ENCODE results near the gene ANXA6.

The ANXA6 gene

DNA sequence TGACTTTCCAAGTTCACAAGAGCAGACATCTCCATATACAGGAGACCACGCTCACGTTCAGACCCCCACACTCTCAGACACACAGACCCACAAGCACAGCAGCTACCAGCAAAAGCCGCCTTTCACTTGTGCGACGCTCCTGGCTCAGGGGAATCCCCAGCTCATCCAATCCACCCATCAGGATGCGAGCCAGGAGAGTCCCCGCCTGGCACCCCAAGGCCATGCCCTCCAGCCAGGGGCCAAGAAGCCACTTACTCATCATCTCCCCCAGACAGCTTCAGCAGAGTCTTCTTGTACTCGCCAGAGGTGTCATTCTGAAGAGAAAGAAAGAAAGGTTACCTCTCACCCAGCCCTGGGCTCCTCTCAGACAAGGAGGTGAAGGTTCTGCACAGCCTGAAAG is 29.7 kb downstream of the ANXA6 start:
- no peak for DNase-seq
- ATAC-seq, result no peak

DNA sequence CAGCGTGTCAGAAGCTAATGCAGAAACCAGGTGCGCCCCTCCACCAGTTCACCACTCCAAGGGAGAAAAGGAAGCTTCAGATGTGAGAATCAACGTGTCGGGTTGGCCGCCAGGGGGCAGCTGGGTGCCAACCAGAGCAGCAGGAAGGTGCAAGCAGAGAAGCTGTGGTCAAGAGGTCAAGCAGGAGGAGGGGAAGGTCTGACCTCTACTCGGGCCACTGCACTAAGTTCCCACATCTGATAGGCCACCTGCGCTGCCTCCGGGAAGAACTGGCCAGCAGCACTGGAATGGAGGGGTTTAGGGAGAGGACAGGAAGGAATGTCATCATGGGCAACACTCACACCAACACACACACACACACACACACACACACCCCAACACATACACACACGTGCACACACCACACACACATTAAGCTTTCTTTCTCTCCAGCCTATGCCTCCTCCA is 31.4 kb downstream of the ANXA6 start:
- DNase-seq, result peak; percentile 74

DNA sequence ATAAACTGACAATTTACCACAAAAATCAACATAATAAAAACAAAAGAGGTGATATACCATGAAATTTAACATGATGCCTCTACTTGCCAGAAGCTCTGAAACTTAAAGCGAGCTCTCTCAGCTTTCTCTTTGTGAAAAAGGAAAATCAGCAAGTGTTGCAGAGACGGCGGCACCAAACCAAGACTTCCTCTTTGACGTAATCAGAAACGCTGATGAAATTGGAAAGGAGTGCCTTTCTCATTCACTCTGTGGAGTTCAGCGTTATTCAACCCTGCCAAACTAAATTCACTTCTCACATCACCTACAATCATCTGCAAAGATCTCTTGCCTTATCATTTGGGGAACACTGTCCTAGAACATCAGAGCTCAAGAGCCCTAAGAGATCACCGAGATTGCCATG is 32.2 kb downstream of the ANXA6 start:
- ATAC-seq (peak; percentile 12), DNase-seq (no peak)

More for the DNA sequence above, 31.4 kb downstream of the ANXA6 start:
- peak; percentile 15 for ATAC-seq

DNA sequence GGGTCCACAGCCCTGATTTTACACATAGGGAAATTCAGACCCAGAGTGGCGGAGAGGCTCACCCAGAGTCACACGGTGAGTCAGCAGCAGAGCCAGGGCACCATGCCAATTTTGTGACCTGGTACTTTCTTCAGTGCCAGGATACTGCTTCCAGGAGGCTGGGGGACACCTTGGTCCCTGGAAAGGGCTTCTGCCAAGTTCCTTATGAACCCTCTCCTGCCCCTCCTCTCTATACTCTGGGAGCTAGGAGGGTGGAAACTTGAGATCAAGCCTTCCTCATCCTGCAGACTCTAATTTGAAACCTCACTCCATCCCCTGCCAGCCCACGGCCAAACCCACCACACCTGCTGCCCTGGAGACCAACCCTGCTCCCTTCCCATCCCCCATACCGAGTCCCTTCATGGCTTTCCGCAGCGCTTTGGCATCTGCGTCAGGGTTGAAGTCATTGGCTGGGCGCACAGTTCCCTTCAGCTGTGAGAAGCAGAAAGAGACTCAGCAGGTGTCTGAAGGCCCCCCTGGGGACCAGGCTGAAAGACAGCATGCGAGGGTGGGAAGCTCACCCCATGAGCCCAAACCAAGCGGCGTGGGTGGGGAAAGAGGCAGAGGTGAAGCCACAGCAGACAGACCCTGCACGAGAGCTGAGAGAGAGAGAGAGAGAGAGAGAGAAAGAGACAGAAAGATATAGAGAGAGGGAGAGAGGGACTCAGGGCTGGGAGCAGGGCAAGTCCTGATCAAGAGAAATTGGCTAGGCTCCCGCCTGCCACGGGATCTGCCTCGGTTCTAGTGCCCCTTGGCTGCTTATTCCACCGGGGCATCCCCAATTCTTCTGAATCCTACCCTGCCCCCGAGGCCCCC is 33.5 kb downstream of the ANXA6 start:
- peak; percentile 80 for ATAC-seq
- DNase-seq, result peak; percentile 74

DNA sequence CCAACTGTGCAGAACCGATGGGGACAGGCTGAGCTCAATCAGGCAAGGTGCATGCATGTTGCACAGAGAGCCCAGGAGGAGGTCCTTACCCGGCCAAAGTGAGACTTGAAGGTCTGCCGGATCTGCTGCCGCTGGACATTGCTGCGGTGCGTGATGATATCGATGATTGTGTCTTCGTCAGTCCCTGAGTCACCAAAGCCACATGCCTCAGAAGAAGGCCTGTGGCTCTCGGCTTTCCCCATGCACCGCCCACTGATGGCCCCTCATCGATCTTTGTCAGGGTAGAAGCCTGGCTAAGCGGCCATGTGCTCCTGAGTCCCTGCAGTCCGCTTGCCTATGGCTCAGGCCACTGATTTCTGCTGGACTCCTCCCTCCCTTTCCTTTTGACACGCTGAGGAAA is 34.8 kb downstream of the ANXA6 start:
- DNase-seq, result no peak
- ATAC-seq, result no peak

DNA sequence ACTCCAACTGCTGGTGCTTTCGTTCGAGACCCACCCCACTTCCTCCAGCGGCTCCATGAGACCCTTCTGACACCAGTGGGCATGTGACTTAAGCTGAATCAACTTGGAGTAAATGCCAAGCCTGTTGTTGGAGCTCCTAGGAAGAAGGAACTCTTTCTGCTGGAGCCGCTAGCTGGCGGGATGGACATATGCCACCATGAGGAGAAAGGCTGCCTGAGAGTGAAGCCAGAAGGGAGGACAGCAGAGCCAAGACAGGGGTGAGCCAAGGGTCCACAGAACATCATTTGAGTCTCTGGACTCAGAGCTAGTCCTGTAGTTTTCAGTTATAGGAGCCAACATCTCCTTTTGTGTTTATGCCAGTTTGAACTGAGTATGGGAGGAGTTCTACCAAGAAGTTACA is 35.9 kb downstream of the ANXA6 start:
- DNase-seq (no peak), ATAC-seq (no peak)

DNA sequence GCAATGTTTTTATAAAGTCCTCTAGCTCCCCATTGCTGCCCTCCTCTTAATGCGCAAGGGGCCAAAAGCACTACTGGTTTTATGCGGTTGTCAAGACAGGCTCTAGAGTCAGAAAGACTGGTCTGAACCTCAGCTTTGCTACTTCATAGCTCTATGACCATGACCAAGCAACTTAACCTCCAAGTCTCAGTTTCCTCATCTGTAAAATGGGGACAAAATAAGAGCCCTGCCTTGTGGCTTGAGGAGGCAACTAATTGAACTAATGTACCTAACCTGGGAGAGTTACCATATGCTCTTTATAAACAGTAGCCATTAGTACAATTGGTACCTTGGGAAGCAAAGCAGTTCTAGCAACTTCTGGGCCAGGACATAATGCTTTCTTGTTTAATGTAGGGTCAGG is 36.5 kb downstream of the ANXA6 start:
- DNase-seq (no peak), ATAC-seq (no peak)

DNA sequence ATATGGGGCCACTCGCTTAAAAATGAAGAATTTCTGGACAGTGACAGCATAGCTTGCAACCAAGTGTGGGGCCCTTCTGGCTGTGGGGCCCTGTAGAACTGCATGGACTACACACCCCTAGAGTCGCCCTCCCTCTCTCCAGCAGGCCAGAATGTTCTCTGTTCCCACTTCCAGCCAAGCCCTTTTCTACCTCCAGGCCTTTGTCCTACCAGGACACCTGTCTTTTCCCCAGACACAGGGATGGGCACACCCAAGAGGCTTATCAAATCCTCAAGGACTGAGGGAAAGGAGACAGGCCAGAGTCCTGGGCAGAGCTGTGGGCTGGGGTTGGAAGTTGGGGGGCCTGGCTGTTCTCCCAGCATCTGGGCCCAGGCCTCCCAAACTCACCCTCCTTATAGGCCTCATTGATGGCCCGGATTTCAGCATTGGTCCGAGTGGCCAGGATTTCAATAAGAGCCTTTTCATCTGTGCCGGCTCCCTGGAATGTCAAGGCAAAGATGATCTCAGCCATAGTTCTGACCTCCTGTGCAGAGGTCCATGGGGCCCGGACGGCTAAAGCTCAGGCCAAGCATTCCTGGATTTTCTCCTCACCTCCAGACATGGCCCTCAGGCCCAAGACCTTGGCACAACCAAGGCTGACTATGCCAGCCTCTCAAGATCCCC is 38.5 kb downstream of the ANXA6 start:
- DNase-seq (no peak), ATAC-seq (no peak)

DNA sequence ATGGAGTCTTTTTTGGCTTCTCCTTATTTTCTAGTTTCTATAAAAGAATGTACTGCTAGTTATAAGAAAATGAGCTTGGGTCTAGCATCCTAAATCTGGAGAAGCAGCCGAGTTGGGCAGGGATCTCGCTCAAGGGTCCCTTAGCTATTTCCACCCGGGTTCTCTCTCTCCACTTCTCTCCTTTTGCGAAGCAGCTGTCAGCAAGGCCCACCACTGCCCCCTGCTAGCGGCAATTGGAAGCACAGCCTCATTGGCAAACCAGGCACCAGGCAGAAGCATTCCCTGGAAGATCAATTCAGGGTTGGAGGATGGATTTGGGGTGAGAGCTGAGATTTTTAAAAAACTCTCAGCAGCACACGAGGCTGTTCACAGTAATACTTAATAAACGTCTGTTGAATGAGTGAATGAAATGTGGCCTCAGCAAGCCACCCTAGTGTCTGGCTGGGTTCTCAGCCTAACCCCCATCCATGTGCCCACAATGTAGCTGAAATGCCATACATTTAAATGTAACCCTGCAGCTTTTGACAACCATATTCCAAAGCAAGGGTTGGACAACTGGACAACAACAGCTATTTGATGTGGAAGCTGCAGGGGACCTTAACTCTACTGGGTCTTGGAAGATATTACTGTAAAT is 42.2 kb downstream of the ANXA6 start:
- DNase-seq (peak; percentile 80), ATAC-seq (peak; percentile 62)

DNA sequence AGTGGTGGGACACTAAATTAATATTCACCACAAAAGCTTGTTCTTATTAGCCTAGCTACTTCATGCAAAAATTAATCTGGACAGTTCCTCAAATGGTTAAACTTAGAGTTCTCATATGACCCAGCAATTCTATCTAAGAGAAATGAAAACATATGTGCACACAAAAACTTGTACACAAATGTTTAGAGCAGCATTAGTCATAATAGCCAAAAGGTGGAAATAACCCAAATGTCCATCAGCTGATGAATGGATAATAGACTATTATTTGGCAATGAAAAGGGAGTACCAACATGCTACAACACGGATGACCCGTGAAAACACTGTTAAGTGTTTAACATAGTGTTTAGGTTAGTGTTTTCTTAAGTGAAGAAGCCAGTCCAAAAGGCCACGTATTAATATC is 43.9 kb downstream of the ANXA6 start:
- ATAC-seq (no peak), DNase-seq (no peak)

DNA sequence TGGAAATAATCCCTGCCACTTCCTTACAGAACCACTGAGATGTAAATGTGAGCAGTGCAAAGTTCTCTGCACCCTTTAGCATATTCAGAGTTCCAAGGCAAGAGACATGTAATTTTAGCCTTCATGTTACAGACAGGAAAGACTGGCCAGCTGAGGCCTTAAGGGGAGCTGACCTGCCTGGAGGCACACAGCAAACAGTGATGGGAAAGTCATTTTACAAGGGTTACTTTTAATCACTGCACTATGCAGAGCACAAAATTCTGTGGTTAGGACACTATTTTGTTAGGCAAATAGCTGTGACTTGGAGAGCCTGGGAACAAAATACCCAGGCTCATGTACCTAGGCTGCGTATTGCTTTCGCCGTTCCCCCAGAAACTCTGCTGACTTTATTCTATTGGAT is 46.6 kb downstream of the ANXA6 start:
- ATAC-seq (no peak), DNase-seq (no peak)

DNA sequence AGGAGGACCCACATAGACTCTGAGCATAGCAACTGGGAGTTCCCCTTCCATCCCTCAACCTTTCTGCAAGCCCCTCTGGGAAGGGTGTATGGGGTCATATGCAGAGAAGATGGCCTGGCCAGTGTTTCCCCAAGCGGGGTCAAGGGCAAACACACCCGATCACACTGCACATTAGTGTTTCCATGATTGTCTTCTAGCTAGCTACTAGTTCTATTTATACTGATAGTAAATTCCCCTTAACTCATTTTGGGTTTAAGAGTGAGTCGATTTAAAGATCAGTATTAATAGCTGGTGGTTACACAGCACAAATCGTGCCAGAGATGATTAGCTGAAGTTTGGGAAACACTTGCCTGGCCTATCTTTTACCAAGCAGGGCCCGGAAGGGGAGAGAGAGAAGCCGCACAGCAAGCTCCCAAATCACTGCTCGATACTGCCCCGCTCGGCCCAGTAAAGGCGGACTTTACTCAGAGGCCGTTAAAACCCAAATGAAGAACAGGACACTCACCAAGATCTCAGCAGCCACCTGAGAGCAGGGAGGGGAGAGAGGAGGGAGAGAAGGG is 47.4 kb downstream of the ANXA6 start:
- DNase-seq (no peak), ATAC-seq (peak; percentile 37)

DNA sequence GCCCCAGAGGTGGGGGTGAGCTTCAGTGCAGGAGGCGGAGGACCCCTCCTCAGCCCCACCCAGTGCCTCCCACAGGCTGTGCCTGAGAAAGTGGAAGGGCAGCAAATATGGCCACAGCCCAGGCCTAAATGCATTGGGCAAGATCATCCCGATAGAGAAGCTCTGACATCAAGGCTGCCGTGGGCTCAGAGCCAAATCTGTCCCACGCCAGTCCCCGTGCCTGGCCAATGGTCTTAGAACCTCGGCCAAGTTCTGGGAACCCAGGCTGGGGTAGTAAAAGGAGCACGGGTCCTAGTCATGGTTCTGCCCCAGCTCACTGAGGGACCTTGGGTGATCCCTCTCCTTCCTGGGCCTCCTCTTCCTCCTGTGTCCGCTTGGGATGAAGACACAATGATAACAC is 49.0 kb downstream of the ANXA6 start:
- ATAC-seq (no peak), DNase-seq (no peak)

DNA sequence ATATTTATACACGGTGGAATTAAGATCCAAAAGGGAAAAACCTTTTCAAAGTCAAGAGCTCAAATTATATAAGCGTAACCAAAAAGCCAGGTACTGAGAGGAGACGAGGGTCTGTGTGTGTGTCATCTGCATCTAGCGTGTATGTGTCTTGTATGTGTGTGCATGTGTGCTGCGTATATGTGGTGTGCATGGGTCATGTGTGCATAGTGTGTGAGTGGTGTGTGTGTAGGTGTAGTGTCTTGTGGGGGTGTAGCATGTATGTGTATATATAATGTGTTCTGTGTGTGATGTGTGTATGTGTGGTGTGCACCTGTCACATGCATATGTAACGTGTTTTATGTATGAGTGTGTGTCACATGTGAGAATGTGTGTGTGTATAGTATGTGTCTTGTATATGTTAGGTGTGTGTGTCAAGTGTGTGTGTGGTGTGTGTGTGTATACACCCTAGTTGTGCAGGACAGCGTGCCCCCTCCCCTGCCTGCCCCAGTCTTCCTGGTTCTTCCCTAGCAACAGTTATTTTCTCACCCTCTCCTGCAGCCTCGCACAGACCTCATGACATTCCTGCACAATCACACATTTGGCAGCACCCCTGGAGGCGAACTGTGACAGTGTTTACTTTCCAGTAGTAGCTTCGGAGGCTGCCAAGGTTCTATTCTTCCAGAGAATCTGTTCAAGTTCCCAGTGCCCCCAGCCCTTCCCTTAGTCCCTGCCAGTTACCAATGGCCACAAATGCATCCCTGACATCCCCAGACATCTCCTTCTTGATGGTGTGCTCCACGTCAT is 49.6 kb downstream of the ANXA6 start:
- ATAC-seq, result no peak
- no peak for DNase-seq

DNA sequence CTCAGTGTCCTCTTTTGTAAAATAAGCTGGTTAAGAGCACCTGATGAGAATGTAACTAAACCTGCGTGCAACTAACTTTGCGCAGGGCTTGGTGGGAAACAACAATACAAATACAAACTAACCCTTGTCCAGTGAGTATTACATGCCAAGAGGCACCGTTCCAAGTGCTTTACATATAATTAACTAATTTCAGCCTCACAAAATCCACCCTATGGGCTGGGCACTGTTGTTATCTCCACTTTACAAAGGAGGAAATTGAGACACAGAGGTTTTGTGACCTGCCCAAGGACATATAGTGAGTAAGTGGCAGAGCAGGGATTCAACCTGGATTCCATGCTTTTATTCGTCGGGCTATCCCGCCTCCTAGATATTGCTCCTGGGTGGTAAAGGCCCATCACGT is 50.5 kb downstream of the ANXA6 start:
- no peak for ATAC-seq

DNA sequence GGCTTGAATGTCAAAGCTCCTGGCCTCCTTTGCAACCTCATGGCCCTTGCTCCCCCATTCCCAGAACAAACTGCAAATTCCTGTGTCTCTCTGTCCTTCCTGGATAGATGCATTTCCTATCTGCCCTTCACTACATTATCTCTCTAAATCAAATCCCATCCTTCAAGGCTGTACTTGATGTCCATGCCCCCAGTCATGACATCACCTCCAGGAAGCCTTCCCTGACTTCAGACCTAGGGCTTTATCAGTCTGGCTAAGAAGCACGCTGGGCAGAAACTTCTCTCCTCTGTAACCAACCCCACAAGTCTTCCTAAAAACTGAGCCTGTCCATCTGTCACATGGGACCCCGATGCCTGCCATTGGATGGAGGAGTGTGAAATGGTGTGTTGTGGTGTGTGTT is 51.1 kb downstream of the ANXA6 start:
- DNase-seq (no peak), ATAC-seq (no peak)

More for the DNA sequence above, 50.5 kb downstream of the ANXA6 start:
- no peak for DNase-seq

DNA sequence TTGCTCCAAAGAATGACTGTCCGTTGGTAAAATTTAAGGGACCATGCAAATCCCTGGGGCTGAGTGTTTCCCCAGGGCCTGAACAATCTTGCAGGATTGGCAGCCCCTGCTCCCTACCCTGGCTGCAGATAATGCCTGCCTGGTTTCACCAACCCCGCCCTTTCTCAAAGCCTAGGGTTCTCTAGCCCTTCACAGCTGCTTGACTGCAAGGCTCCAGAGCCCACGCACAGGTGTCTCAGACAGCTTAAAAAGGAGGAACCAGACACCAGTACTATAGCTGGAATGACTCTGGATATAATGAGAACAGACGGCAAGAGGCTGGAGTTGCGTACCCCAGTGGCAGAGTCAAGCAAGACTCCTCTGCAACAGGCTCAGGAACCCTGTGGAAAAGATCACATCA is 51.5 kb downstream of the ANXA6 start:
- DNase-seq (no peak), ATAC-seq (no peak)

DNA sequence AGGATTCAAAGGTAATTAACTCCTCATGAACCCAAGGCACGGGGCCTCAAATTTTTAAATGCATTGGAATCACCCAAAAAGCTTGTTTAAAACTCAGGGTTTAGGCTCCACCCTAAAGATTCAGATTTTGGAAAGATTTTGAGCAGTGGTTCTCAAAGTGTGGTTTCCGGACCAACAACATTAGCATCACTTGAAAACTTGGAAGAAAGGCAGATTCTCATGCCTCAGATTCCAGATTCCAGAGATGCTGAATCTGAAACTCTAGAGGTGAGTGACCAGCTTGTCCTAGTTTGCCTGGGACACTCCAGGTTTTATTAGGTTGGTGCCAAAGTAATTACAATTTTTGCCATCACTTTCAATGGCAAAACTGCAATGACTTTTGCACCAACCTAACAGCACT is 52.0 kb downstream of the ANXA6 start:
- no peak for DNase-seq
- no peak for ATAC-seq

DNA sequence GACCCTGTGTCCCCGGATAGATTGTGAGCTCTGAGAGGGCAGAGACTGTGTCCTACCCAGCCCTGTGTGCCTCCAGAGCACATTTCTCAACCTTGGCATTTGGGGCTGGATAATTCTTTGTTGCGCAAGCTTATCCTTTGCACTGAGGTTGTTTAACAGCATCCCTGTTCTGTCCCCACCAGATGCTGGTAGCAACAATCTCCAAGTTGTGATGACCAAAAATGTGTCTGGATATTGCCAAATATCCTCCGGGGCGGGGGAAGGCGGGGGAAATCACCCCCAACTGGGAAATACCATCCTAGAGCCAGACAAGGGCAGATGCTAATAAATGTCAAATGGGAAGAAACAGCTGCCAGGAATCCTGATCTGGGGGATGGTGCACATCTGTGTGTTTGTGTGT is 52.8 kb downstream of the ANXA6 start:
- ATAC-seq (no peak), DNase-seq (no peak)

DNA sequence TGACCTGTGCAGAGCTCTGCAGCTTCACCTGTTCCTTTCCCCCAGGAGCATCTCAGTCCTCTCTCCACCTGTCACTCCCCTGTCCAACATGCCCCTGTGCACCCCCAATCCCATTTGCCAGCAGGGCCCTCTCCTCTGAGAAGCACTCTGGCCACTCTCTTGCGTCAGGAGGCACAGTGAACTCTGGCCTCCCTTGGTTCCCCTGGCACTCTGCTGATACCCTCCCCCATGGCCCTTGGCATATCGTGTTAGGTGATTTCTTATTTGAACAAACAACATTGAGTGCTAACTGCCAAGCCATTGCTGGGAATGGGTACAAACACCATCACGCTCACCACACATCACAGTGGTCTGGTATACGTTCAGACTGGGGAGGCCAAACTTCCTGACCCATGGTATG is 55.8 kb downstream of the ANXA6 start:
- no peak for DNase-seq
- no peak for ATAC-seq

DNA sequence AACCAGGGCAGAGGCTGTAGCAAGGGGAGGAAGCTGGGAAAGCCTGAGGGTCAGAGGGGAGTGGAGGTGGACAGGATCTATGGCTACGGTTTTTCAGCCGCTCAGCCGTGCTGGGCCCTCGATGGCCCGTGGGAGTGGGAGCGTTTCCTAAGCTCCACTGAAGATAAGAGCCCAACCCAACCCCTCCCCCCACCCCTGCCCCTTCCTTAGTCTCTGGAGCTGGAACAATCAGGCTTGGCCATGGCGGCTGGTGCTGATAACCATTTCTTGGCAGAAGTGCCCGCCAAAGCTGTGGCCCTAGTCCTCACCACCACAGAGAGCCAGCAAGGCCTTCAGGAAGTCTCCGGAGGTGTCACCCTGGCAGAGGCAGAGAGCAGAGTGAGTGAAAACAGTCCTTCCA is 56.4 kb downstream of the ANXA6 start:
- DNase-seq, result no peak

DNA sequence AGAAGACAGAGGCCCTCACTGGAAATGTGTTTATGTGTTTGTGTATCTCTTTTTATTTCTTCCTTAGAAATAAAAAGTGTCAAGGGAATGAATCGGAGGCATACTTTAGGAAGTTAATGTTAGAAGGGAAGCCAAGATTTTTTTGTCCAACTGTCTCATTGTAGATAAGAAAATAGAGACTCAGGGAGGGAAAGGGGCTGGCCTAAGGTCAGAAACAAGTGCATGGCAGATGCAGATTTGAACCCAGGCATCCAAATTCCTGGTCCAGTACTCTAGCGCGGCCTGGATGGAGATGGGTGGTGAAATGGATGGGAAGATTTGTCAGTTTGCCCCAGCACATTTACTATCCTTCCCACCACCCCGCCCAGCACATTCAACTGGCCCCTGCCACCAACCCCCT is 56.9 kb downstream of the ANXA6 start:
- ATAC-seq, result no peak
- DNase-seq, result no peak

More for the DNA sequence above, 56.4 kb downstream of the ANXA6 start:
- ATAC-seq, result no peak

Data from stimulated activated naive CD8-positive, alpha-beta T cell treated with anti-CD3 and anti-CD28 coated beads, Interleukin-15, Interleukin-2, amounts not matched to agents 100 U/mL and 50 U/mL, for 24 hours (primary cell).